ENCODE data around the gene LIPC. TPM values are rescaled to one million over a fixed set of nuclear protein-coding genes. Genes with fewer than 3 reads are reported as not detected.

The LIPC gene
- total and polyA plus RNA-seq, 9 donors: 0.13 to 2.1 (median 0.30) TPM

- H3K4me3 ChIP-seq (ENCODE audit: low read length): no peak overlapping the region
- H3K27me3 ChIP-seq (ENCODE audit: control insufficient read depth, insufficient read depth, low read length): peaks cover 6% of the 10 kb centered on the region
- peaks cover 4% of the 10 kb centered on the region for H3K4me1 ChIP-seq (ENCODE audit: control insufficient read depth, insufficient read depth, low read length)
- no peak for DNase-seq
- H3K36me3 ChIP-seq (ENCODE audit: control insufficient read depth, insufficient read depth, low read length): no peaks in the 10 kb centered on the region
- WGBS (ENCODE audit: insufficient coverage): 50% methylated on average over 2 of the region's 6 CpGs
- no peak overlapping the region for H3K27ac ChIP-seq (ENCODE audit: low read length)
- H3K9me3 ChIP-seq (replicated peaks; ENCODE audit: control insufficient read depth, low read depth, low read length): no peaks in the 10 kb centered on the region
These were observed 128.3 kb downstream of the LIPC start for GRCh38 chr15:58559904-58560588.

- H3K4me3 ChIP-seq (ENCODE audit: low read length): no peak overlapping the region
- DNase-seq: no peak
- no peaks in the 10 kb centered on the region for H3K9me3 ChIP-seq (replicated peaks; ENCODE audit: control insufficient read depth, low read depth, low read length)
- peaks cover 4% of the 10 kb centered on the region for H3K4me1 ChIP-seq (ENCODE audit: control insufficient read depth, insufficient read depth, low read length)
- no peak overlapping the region for H3K27ac ChIP-seq (ENCODE audit: low read length)
- H3K27me3 ChIP-seq (ENCODE audit: control insufficient read depth, insufficient read depth, low read length): no peaks in the 10 kb centered on the region
- no peaks in the 10 kb centered on the region for H3K36me3 ChIP-seq (ENCODE audit: control insufficient read depth, insufficient read depth, low read length)
- no CpG with 5 or more reads among the region's 1 CpG for WGBS (ENCODE audit: insufficient coverage)
These were observed 129.5 kb downstream of the LIPC start for GRCh38 chr15:58561321-58561720.

- Histone ChIP-seq H3K9me3 (replicated peaks; ENCODE audit: control insufficient read depth, low read depth, low read length) (no peaks in the 10 kb centered on the region), H3K4me1 (ENCODE audit: control insufficient read depth, insufficient read depth, low read length) (peaks cover 4% of the 10 kb centered on the region), H3K36me3 (ENCODE audit: control insufficient read depth, insufficient read depth, low read length) (no peaks in the 10 kb centered on the region), H3K27ac (ENCODE audit: low read length) (no peak overlapping the region), H3K27me3 (ENCODE audit: control insufficient read depth, insufficient read depth, low read length) (no peaks in the 10 kb centered on the region), H3K4me3 (ENCODE audit: low read length) (no peak overlapping the region)
- no peak for DNase-seq
- WGBS (ENCODE audit: insufficient coverage): 0% methylated on average over 1 of the region's 3 CpGs
These were observed 130.3 kb downstream of the LIPC start for GRCh38 chr15:58562135-58562534.

GRCh38 chr15:58564981-58565380, 133.2 kb downstream of the LIPC start:
- Histone ChIP-seq H3K4me3 (ENCODE audit: low read length) (no peak overlapping the region), H3K9me3 (replicated peaks; ENCODE audit: control insufficient read depth, low read depth, low read length) (peaks cover 3% of the 10 kb centered on the region), H3K27me3 (ENCODE audit: control insufficient read depth, insufficient read depth, low read length) (no peaks in the 10 kb centered on the region), H3K4me1 (ENCODE audit: control insufficient read depth, insufficient read depth, low read length) (peaks cover 4% of the 10 kb centered on the region), H3K27ac (ENCODE audit: low read length) (no peak overlapping the region), H3K36me3 (ENCODE audit: control insufficient read depth, insufficient read depth, low read length) (no peaks in the 10 kb centered on the region)
- 33% methylated on average over 5 of the region's 6 CpGs for WGBS (ENCODE audit: insufficient coverage)
- DNase-seq: peak; percentile 49

- H3K9me3 ChIP-seq (replicated peaks; ENCODE audit: control insufficient read depth, low read depth, low read length): peaks cover 3% of the 10 kb centered on the region
- H3K4me3 ChIP-seq (ENCODE audit: low read length): no peak overlapping the region
- no peaks in the 10 kb centered on the region for H3K36me3 ChIP-seq (ENCODE audit: control insufficient read depth, insufficient read depth, low read length)
- H3K27me3 ChIP-seq (ENCODE audit: control insufficient read depth, insufficient read depth, low read length): no peaks in the 10 kb centered on the region
- 83% methylated on average over 1 of the region's 4 CpGs for WGBS (ENCODE audit: insufficient coverage)
- DNase-seq: no peak
- no peak overlapping the region for H3K27ac ChIP-seq (ENCODE audit: low read length)
- H3K4me1 ChIP-seq (ENCODE audit: control insufficient read depth, insufficient read depth, low read length): peaks cover 4% of the 10 kb centered on the region
These were observed 133.8 kb downstream of the LIPC start for GRCh38 chr15:58565619-58566018.

GRCh38 chr15:58566029-58566428, 134.2 kb downstream of the LIPC start:
- WGBS (ENCODE audit: insufficient coverage): 53% methylated on average over 3 of the region's 6 CpGs
- Histone ChIP-seq H3K4me3 (ENCODE audit: low read length) (no peak overlapping the region), H3K36me3 (ENCODE audit: control insufficient read depth, insufficient read depth, low read length) (no peaks in the 10 kb centered on the region), H3K27ac (ENCODE audit: low read length) (no peak overlapping the region), H3K27me3 (ENCODE audit: control insufficient read depth, insufficient read depth, low read length) (no peaks in the 10 kb centered on the region), H3K4me1 (ENCODE audit: control insufficient read depth, insufficient read depth, low read length) (peaks cover 4% of the 10 kb centered on the region), H3K9me3 (replicated peaks; ENCODE audit: control insufficient read depth, low read depth, low read length) (peaks cover 3% of the 10 kb centered on the region)
- no peak for DNase-seq

- no peaks in the 10 kb centered on the region for H3K27me3 ChIP-seq (ENCODE audit: control insufficient read depth, insufficient read depth, low read length)
- DNase-seq: peak; percentile 82
- WGBS (ENCODE audit: insufficient coverage): 67% methylated on average over 2 of the region's 2 CpGs
- no peak overlapping the region for H3K27ac ChIP-seq (ENCODE audit: low read length)
- peaks cover 3% of the 10 kb centered on the region for H3K9me3 ChIP-seq (replicated peaks; ENCODE audit: control insufficient read depth, low read depth, low read length)
- no peaks in the 10 kb centered on the region for H3K36me3 ChIP-seq (ENCODE audit: control insufficient read depth, insufficient read depth, low read length)
- H3K4me3 ChIP-seq (ENCODE audit: low read length): no peak overlapping the region
- H3K4me1 ChIP-seq (ENCODE audit: control insufficient read depth, insufficient read depth, low read length): peaks cover 4% of the 10 kb centered on the region
These were observed 136.4 kb downstream of the LIPC start for GRCh38 chr15:58568157-58568571.

- peaks cover 3% of the 10 kb centered on the region for H3K9me3 ChIP-seq (replicated peaks; ENCODE audit: control insufficient read depth, low read depth, low read length)
- H3K36me3 ChIP-seq (ENCODE audit: control insufficient read depth, insufficient read depth, low read length): no peaks in the 10 kb centered on the region
- H3K27ac ChIP-seq (ENCODE audit: low read length): no peak overlapping the region
- no peak overlapping the region for H3K4me3 ChIP-seq (ENCODE audit: low read length)
- H3K27me3 ChIP-seq (ENCODE audit: control insufficient read depth, insufficient read depth, low read length): no peaks in the 10 kb centered on the region
- H3K4me1 ChIP-seq (ENCODE audit: control insufficient read depth, insufficient read depth, low read length): peaks cover 4% of the 10 kb centered on the region
- no CpG with 5 or more reads among the region's 1 CpG for WGBS (ENCODE audit: insufficient coverage)
- no peak for DNase-seq
These were observed 137.7 kb downstream of the LIPC start for GRCh38 chr15:58569455-58569854.

- H3K27me3 ChIP-seq (ENCODE audit: control insufficient read depth, insufficient read depth, low read length): no peaks in the 10 kb centered on the region
- no peak overlapping the region for H3K4me3 ChIP-seq (ENCODE audit: low read length)
- 80% methylated on average over 2 of the region's 6 CpGs for WGBS (ENCODE audit: insufficient coverage)
- no peaks in the 10 kb centered on the region for H3K4me1 ChIP-seq (ENCODE audit: control insufficient read depth, insufficient read depth, low read length)
- no peak overlapping the region for H3K27ac ChIP-seq (ENCODE audit: low read length)
- DNase-seq: no peak
- no peaks in the 10 kb centered on the region for H3K36me3 ChIP-seq (ENCODE audit: control insufficient read depth, insufficient read depth, low read length)
- H3K9me3 ChIP-seq (replicated peaks; ENCODE audit: control insufficient read depth, low read depth, low read length): peaks cover 3% of the 10 kb centered on the region
These were observed 139.7 kb downstream of the LIPC start for GRCh38 chr15:58571491-58571890.

- 71% methylated on average over 4 of the region's 4 CpGs for WGBS (ENCODE audit: insufficient coverage)
- Histone ChIP-seq H3K4me3 (ENCODE audit: low read length) (no peak overlapping the region), H3K36me3 (ENCODE audit: control insufficient read depth, insufficient read depth, low read length) (no peaks in the 10 kb centered on the region), H3K9me3 (replicated peaks; ENCODE audit: control insufficient read depth, low read depth, low read length) (peaks cover 3% of the 10 kb centered on the region), H3K27me3 (ENCODE audit: control insufficient read depth, insufficient read depth, low read length) (no peaks in the 10 kb centered on the region), H3K27ac (ENCODE audit: low read length) (no peak overlapping the region), H3K4me1 (ENCODE audit: control insufficient read depth, insufficient read depth, low read length) (no peaks in the 10 kb centered on the region)
- DNase-seq: no peak
These were observed 140.7 kb downstream of the LIPC start for GRCh38 chr15:58572521-58572920.

GRCh38 chr15:58573270-58573669, 141.5 kb downstream of the LIPC start:
- H3K27ac ChIP-seq (ENCODE audit: low read length): no peak overlapping the region
- no peaks in the 10 kb centered on the region for H3K4me1 ChIP-seq (ENCODE audit: control insufficient read depth, insufficient read depth, low read length)
- H3K9me3 ChIP-seq (replicated peaks; ENCODE audit: control insufficient read depth, low read depth, low read length): peaks cover 3% of the 10 kb centered on the region
- no peak for DNase-seq
- H3K27me3 ChIP-seq (ENCODE audit: control insufficient read depth, insufficient read depth, low read length): no peaks in the 10 kb centered on the region
- H3K36me3 ChIP-seq (ENCODE audit: control insufficient read depth, insufficient read depth, low read length): no peaks in the 10 kb centered on the region
- WGBS (ENCODE audit: insufficient coverage): 86% methylated on average over 1 of the region's 4 CpGs
- no peak overlapping the region for H3K4me3 ChIP-seq (ENCODE audit: low read length)
